MG63 (cell line): Measurements from ENCODE around the gene CCDC69. TPM values are rescaled to one million over a fixed set of nuclear protein-coding genes. Genes with fewer than 3 reads are reported as not detected.
"Not testable (repeated sequence)": the region's sequence is repeated elsewhere in the genome, so short reads cannot be mapped to it uniquely, and the experiment has no call there.

Experiments used
- DNase-seq: peaks from one replicate; pipeline ENCODE4 v3.0.0-alpha.2; 2020
- H3K27me3 ChIP-seq: fragments of 250-450 bp; sonication (Bioruptor Pico); 2 replicates; pipeline ENCODE4 v1.5.1; 2020; ENCODE audit warnings: mild to moderate bottlenecking, moderate library complexity
- H3K36me3 ChIP-seq: fragments of 250-450 bp; sonication (Bioruptor Pico); 2 replicates; pipeline ENCODE4 v1.5.1; 2020; ENCODE audit warnings: mild to moderate bottlenecking, moderate library complexity
- H3K4me3 ChIP-seq: fragments of 250-450 bp; sonication (Bioruptor Pico); 2 replicates; pipeline ENCODE4 v1.5.1; 2020; ENCODE audit warnings: mild to moderate bottlenecking, moderate library complexity
- H3K9me3 ChIP-seq: fragments of 250-450 bp; sonication (Bioruptor Pico); 2 replicates; pipeline ENCODE4 v1.5.1; 2020; ENCODE audit warnings: mild to moderate bottlenecking, moderate library complexity
- total RNA-seq: library from RNA; depleted of rRNA; stranded (reverse); fragments of >200 nt; shearing (Covaris generic); gene quantifications from 2 replicates; pipeline ENCODE4 v1.2.3, GENCODE V29; 2014; ENCODE audit warnings: low replicate concordance

CCDC69 gene
- total RNA-seq, 1 experiment from 2014 or later = 0.40 TPM

DNA sequence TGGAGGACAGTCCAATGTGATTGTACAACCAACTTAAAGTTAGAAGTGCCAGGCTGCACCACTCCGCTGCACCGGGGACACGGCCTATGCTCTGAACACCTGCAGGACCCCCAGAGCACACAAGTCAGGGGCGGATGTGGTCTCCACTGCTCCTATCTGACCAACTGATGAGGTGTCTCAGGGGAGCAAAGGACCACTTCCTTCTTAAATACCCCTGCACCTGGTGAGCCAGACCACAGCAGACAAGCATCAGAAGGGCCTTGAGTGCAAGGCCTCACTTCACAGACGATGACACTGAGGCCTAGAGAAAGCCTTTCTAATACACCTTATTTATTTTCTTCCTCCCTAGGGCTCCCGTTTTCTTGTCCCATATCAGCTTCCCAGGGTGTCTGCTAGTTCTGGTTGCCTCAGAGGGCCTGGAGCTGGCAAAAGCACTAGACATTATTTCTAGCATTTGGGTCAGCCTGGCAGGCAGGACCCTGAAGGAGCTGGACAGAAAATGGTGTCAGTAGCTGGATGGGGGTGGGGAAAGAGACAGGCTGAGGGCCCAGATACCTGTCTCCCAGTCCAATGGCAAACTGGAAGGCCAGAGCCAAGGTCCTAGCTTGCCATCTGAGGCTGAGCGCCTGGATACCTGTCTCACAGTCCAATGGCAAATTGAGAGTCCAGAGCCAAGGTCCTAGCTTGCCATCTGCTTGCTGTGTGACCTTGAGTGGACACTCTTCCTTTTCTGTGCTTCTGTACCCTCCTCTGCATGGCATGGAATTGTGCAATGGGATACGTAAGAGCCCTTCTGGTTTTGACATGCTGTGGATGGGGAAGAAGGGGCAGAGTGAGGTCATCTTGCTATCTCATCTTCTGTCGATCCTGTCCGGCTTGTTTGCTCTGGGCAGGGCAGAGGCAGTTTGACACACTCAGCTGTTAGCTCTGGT lies 9.0 kb downstream of the CCDC69 start:
- DNase-seq = no peak

GRCh38 chr5:151213803-151214613 lies 9.9 kb downstream of the CCDC69 start:
- peak; percentile 51 for DNase-seq
- H3K27me3 ChIP-seq = no peaks in the 10 kb centered on the region
- H3K4me3 ChIP-seq = no peak overlapping the region
- no peaks in the 10 kb centered on the region for H3K36me3 ChIP-seq
- no peaks in the 10 kb centered on the region for H3K9me3 ChIP-seq

More for the DNA sequence above, 9.0 kb downstream of the CCDC69 start:
- Histone ChIP-seq H3K27me3 (no peaks in the 10 kb centered on the region), H3K9me3 (no peaks in the 10 kb centered on the region), H3K4me3 (no peak overlapping the region), H3K36me3 (no peaks in the 10 kb centered on the region)

DNA sequence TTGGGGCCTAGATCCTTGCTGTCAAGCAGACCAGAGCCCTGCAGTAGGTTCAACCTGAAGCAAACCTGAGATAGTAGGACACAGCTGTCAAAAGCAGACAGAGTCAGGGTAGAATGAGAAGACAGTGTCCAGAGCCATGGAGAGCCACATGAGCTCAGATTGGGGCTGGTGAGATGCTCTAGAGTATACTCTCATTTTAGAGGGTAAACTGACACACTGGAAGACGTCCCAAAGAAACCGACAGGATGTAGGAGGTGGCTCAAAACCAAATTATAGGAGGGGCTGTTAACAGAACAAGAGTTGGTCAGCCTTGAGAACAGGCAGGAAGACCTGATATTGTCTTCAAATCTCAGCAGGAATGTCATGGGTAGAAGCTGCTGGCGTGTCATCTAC lies 11.5 kb downstream of the CCDC69 start:
- DNase-seq = no peak
- H3K9me3 ChIP-seq = no peaks in the 10 kb centered on the region
- no peaks in the 10 kb centered on the region for H3K27me3 ChIP-seq
- no peak overlapping the region for H3K4me3 ChIP-seq
- H3K36me3 ChIP-seq = no peaks in the 10 kb centered on the region

DNA sequence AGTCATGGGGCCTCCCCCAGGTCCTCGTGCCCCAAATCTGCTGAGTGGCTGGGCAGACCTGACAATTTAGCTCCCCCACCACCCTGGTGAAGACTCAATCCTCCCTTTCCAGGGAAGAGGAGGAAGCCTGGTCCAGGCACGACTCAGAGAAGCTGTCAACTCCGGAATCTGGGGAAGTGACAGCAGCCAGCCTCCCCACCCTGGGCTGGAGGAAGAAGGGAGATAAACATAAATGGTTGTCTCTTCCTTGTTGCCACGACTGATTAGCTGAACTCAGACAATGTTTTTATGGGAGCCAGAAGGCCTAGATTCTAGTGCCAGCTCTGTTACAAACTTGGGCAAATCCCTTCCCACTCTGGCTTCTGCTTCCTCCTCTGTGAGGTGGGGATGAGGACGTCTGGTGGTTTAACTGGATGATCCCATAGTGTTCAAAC lies 15.4 kb downstream of the CCDC69 start:
- no peaks in the 10 kb centered on the region for H3K9me3 ChIP-seq
- no peaks in the 10 kb centered on the region for H3K36me3 ChIP-seq
- H3K4me3 ChIP-seq = no peak overlapping the region
- no peaks in the 10 kb centered on the region for H3K27me3 ChIP-seq
- DNase-seq = no peak

GRCh38 chr5:151205411-151205810 lies 18.5 kb downstream of the CCDC69 start:
- Histone ChIP-seq H3K9me3 (no peaks in the 10 kb centered on the region), H3K27me3 (0 out of 2 replicates have a peak, but pooled peaks cover 1% of the 10 kb centered on the region), H3K4me3 (no peak overlapping the region), H3K36me3 (no peaks in the 10 kb centered on the region)
- no peak for DNase-seq

- H3K36me3 ChIP-seq = no peaks in the 10 kb centered on the region
- H3K9me3 ChIP-seq = no peaks in the 10 kb centered on the region
- 0 out of 2 replicates have a peak, but pooled peaks cover 3% of the 10 kb centered on the region for H3K27me3 ChIP-seq
- no peak for DNase-seq
- H3K4me3 ChIP-seq = no peak overlapping the region
Measured at GRCh38 chr5:151204051-151204450, 19.8 kb downstream of the CCDC69 start.

- Histone ChIP-seq H3K4me3 (no peak overlapping the region), H3K36me3 (no peaks in the 10 kb centered on the region), H3K9me3 (no peaks in the 10 kb centered on the region), H3K27me3 (0 out of 2 replicates have a peak, but pooled peaks cover 8% of the 10 kb centered on the region)
- peak; percentile 69 for DNase-seq
Measured at GRCh38 chr5:151202381-151203139, 21.3 kb downstream of the CCDC69 start.

DNA sequence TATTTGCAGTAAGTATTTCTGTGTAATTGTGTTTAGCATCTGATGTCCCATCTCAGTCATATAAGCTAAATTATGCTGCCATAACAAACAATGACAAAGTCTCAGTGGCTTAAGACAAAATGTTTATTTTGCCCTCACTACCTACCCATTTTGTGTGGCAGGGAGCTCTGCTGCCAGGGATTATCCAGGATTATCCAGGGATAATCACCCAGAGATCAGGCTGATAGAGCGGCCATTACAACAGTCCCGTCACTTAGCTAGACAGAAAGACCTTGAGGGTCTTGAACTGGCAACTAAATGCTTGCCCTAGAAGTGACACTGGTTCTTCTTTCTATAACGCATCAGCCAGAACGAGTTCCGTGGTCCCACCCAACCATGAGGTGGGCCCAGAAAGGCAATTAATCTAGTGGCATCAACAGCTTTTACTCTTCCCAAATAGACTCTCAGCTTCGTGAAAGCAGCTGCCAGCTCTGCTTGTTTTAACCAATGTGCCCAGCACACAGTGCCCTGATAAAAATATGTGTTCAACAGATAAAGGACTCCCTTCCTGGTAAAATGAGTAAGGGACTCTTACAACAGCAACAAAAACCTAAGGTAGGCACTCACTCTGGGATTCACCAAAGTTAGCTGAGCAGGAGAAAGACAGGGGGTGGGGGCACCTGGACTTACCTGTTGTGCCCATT lies 22.8 kb downstream of the CCDC69 start:
- Histone ChIP-seq H3K9me3 (no peaks in the 10 kb centered on the region), H3K27me3 (0 out of 2 replicates have a peak, but pooled peaks cover 8% of the 10 kb centered on the region), H3K4me3 (no peak overlapping the region), H3K36me3 (no peaks in the 10 kb centered on the region)
- no peak for DNase-seq

DNA sequence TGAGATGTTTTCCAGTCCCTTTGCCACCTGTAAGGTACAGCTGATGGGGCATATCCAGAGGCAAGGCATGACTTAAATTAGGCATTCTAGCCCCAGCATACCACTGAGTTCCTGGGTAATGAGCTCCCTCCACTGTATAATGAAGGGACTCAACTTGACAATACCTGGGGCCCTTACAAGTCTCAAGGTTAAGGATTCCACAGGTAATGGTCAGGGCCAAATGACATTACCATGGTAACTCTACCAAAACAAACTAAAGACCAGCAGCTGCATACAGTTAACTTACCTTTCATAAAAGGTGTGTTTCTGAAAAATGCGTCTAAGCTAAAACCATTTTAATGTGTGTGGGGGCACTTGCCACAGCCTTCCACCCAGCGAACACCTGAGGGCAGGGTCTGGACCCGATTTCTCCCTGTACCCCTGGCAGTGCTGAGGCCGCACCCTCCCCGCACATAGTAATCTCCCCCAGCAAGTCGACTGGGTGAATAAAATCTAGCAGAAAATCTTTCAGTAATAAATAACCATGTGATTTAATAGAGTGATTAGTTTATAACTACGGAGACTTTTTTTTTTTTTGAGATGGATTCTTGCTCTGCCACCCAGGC lies 24.2 kb downstream of the CCDC69 start:
- no peaks in the 10 kb centered on the region for H3K9me3 ChIP-seq
- H3K36me3 ChIP-seq = no peaks in the 10 kb centered on the region
- 0 out of 2 replicates have a peak, but pooled peaks cover 8% of the 10 kb centered on the region for H3K27me3 ChIP-seq
- no peak for DNase-seq
- no peak overlapping the region for H3K4me3 ChIP-seq

GRCh38 chr5:151198861-151199260 lies 25.0 kb downstream of the CCDC69 start:
- DNase-seq = no peak

GRCh38 chr5:151197291-151197600 lies 26.6 kb downstream of the CCDC69 start:
- not testable (repeated sequence) for DNase-seq, H3K36me3 ChIP-seq, H3K4me3 ChIP-seq, H3K27me3 ChIP-seq, H3K9me3 ChIP-seq

More at GRCh38 chr5:151198861-151199260, 25.0 kb downstream of the CCDC69 start:
- Histone ChIP-seq H3K27me3 (0 out of 2 replicates have a peak, but pooled peaks cover 8% of the 10 kb centered on the region), H3K4me3 (no peak overlapping the region), H3K9me3 (no peaks in the 10 kb centered on the region), H3K36me3 (no peaks in the 10 kb centered on the region)

DNA sequence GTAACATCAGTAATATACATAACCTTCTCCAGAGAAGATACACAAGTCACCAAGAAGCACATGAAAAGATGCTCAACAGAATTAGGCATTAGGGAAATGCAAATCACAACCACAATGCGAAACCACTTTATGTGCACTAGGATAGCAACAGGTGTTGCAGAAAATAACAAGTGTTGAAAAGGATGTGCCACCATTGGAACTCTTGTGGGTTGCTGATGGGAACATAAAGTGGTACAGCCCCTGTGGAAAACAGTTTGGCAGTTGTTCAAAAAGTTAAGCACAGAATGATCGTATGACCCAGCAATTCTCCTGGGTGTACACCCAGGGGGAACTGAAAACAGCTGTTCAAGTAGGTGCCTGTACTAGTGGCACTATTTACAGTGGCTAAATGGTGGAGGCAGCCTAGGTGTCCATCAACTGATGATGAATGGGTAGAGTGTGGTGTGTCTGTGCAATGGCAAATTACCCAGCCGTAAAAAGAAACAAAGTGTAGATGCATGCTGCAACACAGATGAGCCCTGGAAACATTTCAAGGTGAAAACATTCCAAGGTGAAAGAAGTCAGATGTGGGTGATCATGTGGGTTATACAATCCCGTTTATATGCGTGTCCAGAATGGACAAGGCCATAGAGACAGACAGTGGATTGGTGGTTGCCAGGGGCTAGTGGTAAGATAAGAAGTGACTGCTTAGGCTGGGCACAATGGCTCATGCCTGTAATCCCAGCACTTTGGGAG lies 27.2 kb downstream of the CCDC69 start:
- DNase-seq = no peak
- peaks cover 8% of the 10 kb centered on the region for H3K9me3 ChIP-seq
- H3K4me3 ChIP-seq = no peak overlapping the region
- 0 out of 2 replicates have a peak, but pooled peaks cover 9% of the 10 kb centered on the region for H3K27me3 ChIP-seq
- no peaks in the 10 kb centered on the region for H3K36me3 ChIP-seq

- Histone ChIP-seq H3K9me3 (peaks cover 12% of the 10 kb centered on the region), H3K4me3 (no peak overlapping the region), H3K36me3 (no peaks in the 10 kb centered on the region), H3K27me3 (0 out of 2 replicates have a peak, but pooled peaks cover 9% of the 10 kb centered on the region)
- no peak for DNase-seq
Measured at GRCh38 chr5:151195622-151196021, 28.3 kb downstream of the CCDC69 start.

DNA sequence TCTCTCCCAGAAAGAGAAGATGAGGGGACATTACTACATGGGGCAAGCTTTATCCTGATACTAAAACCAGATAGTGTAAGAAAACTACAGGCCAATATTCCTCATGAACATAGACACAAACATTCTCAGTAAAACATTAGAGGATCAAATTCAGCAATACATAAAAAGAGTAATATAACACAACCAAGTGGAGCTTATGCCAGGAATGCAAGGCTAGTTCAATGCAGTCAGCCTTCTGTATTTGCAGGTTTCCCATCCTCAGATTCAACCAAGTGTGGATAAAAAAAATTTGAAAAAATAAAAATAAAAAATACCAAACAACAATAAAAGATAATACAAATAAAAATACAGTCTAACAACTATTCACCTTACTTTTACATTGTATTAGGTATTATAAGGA lies 31.3 kb downstream of the CCDC69 start:
- Histone ChIP-seq H3K9me3 (peaks cover 16% of the 10 kb centered on the region), H3K4me3 (no peak overlapping the region), H3K36me3 (no peaks in the 10 kb centered on the region), H3K27me3 (0 out of 2 replicates have a peak, but pooled peaks cover 2% of the 10 kb centered on the region)
- DNase-seq = no peak

DNA sequence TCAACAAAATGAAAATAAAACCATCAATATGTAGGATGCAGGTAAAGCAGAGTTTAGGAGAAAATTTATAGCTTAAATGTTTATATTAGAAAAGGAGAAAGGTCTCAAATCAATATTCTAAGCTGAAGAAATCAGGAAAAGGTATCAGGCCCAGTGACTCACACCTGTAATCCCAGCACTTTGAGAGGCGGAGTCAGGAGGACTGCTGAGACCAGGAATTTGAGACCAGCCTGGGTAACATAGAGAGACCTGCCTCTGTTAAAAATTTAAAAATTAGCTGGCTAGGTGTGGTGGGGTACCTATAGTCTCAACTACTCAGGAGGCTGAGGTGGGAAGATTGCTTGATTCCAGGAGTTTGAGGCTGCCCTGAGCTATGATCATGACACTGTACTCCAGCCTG lies 32.2 kb downstream of the CCDC69 start:
- H3K36me3 ChIP-seq = no peaks in the 10 kb centered on the region
- 0 out of 2 replicates have a peak, but pooled peaks cover 2% of the 10 kb centered on the region for H3K27me3 ChIP-seq
- H3K4me3 ChIP-seq = no peak overlapping the region
- no peak for DNase-seq
- H3K9me3 ChIP-seq = peaks cover 16% of the 10 kb centered on the region
